ENCODE data around the gene CCDC69.

- no peak for TF ChIP-seq CTCF (IDR thresholded peaks at IDR 0.05)
- TF ChIP-seq POLR2A (IDR thresholded peaks at IDR 0.05) = no peak
- no peak for TF ChIP-seq POLR2AphosphoS5 (IDR thresholded peaks at IDR 0.05)
Observed at GRCh38 chr5:151146061-151146460, 77.8 kb downstream of the CCDC69 start.
